Stimulated activated CD4-positive, alpha-beta T cell treated with anti-CD3 and anti-CD28 coated beads, Interleukin-15, amount 100 ng/mL, for 24 hours (primary cell): ENCODE results near the gene RPUSD2.

Experiments
- DNase-seq: peaks from one replicate; pipeline ENCODE4 v3.0.0-alpha.2; 2020

Gene RPUSD2, protein sequence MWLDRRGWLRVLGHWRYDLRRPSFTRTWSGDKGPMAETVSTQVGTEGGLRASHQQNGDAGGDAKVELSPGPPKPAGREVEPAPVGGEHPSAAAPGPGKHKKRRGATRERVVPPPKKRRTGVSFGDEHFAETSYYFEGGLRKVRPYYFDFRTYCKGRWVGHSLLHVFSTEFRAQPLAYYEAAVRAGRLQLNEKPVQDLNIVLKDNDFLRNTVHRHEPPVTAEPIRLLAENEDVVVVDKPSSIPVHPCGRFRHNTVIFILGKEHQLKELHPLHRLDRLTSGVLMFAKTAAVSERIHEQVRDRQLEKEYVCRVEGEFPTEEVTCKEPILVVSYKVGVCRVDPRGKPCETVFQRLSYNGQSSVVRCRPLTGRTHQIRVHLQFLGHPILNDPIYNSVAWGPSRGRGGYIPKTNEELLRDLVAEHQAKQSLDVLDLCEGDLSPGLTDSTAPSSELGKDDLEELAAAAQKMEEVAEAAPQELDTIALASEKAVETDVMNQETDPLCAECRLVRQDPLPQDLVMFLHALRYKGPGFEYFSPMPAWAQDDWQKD

DNA sequence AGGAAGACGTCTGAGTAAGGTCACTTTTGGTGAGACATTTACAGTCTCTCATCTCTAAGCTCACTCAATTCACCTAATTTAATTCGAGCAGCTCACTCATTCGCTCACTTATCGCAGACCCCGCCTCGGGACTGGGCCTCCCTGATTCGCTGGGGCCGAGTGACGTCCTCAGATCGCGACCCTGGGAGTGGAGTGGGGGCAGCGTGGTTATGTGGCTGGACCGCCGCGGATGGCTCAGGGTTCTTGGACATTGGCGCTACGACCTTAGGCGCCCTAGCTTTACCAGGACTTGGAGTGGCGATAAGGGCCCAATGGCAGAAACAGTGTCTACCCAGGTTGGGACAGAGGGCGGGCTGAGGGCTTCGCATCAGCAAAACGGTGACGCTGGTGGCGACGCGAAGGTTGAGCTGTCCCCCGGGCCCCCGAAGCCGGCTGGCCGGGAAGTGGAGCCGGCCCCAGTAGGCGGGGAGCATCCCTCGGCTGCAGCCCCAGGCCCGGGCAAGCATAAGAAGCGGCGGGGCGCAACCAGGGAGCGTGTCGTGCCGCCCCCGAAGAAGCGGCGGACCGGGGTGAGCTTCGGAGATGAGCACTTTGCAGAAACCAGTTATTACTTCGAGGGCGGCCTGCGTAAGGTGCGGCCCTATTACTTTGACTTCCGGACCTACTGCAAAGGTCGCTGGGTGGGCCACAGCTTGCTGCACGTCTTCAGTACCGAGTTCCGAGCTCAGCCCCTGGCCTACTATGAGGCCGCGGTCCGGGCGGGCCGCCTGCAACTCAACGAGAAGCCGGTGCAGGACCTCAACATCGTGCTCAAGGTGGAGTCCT lies at the start of gene RPUSD2:
TSS of gene RPUSD2 (plus strand) at position 171 of the 825 bp plus-strand sequence. CDS start at position 210, 39 bp downstream.
- DNase-seq = peak; percentile 97

DNA sequence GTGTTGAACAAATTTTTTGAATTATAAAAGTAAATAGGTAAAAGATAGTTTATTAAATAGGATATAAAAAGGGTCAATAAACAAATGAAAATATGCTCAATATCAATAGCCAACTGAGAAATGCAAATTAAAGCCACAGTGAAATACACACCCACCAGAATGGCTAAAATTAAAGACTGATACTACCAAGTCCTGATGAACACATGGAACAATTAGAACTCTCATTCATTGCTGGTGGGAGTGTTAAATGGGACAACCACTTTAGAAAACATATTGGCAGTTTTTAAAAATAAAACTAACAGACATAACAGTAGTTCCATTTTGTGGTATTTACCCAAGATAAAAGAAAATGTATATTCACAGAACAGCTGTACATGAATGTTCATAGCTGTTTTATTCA lies 45.5 kb upstream of the RPUSD2 start:
- no peak for DNase-seq

DNA sequence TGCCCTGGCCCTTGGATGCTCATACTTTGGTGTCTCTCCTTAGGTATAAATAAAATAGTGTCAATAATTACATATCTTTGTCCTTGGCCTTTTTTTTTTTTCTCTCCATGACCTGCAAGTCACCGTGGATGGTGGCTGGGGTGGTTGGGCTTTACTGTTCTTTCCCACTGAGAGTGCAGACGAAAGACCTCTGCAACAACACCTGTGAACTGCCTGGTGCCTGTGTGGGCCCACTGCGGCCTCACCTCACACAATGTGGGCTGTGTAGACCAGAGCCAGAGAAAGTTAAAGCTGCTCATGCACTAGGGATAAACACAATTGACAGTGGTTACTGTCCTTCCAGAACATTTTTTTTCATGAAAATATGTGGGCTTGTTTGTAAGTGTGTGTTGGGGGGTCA lies 43.2 kb upstream of the RPUSD2 start:
- no peak for DNase-seq

DNA sequence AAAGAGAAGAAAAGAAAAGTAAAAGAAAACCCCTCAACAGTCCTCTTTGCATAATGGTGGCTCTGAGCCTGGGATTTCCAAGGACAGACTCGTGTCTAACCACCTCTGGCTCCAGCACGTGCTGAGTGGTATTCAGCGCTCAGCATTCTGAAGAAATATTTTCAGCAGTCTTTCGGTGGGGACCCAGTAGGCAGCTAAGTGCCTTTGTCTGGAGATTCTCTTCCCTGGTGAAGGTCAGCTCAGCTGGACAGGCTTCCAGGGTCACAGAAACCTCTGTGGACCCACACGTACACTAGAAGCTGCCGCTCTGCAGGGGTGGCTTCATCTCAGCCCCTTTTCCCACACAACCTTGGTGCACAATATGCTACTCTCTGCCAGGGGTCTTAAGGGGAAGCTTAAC lies 40.3 kb upstream of the RPUSD2 start:
- no peak for DNase-seq

DNA sequence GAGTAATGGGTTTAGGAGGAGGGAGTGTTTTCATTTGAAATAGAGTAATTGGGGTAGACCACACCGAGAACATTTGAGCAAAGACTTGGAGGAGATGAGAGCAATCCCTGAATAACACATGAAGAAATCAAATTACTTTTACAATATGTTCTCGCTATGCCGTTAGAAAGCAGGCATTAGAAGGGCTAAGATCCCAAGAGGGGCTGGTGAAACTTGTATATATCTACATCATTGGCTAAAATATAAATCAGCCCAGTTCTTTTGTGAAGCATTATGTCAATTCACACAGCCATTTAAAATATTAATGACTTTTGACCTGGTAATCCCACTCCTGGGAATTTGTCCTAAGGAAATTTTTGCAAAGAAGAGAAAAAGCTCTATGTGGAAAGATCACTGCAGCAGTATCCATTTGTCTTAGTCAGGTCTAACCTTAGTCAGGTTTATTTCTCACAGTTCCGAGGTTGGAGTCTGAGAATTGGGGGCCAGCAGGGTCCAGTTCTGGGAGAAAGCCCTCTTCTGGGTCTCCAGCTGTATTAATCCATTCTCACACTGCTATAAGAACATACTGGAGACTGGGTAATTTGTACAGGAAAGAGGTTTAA lies 35.2 kb upstream of the RPUSD2 start:
- no peak for DNase-seq

DNA sequence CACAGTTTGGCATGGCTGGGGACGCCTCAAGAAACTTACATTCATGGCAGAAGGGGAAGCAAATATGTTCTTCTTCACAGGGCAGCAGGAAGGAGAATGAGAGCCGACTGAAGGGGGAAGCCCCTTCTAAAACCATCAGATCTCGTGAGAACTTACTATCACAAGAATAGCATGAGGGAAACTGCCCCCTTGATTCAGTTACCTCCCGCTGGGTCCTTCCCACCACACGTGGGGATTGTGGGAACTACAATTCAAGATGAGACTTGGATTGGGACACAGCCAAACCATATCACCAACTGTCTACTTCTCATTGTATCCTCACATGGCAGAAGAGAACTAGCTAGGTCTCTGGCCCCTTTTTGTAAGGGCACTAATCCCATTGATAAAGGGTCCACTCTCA lies 34.7 kb upstream of the RPUSD2 start:
- no peak for DNase-seq

DNA sequence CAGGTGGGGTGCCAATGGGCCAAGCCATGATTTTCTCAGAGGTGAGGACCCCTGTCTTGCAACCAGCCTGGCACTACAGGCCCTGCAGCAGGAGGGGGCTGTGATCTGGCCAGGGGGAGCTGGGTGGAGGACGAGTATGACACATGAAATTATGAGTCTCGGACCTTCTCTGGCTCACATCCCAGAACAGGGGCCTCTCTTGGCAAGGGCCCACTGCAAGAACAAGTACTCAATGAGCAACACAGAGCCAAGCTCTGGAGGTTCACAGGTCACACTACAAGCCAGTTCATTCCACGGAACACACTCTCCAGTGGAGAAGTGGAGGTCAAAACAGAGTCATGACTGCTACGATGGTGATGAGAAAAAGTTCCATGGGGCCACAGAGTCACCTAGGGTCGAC lies 32.6 kb upstream of the RPUSD2 start:
- DNase-seq = no peak

DNA sequence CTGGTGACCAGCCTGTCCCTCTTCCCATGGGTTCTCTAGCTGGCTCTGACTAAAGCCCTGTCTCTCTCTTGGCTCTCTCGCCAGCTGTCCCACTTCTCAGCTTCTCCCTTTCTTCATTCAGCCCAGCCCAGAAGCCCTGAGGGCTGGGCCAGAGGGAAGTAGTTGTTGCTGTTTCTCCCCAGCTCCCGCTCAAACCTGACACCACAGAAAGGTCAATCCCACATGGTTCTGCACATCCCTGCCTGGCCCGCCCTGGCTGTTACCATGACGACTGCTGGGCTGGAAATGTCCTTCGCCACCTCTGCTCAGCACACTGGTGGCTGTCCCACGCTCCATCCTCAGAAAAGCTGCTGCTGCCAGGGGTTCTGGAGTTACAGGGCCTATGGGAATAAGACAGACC lies 30.1 kb upstream of the RPUSD2 start:
- DNase-seq = no peak

DNA sequence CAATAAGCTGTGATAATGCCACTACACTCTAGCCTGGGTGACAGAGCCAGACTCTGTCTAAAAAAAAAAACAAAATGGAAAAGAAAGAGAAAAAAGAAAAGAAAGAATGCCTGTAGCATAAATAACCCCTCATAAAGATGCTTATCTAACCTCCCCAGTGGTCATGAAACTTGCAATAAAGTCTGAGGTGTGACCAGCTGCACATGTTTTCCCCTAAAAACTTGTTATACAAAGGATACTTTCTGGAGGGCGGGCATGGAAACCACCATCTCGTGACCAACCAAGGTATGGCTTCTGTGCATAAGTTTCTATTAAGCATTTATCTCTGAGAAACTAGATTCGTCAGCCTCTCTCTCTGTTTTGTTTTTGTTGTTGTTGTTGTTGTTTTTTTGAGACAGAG lies 26.0 kb upstream of the RPUSD2 start:
- DNase-seq = no peak

DNA sequence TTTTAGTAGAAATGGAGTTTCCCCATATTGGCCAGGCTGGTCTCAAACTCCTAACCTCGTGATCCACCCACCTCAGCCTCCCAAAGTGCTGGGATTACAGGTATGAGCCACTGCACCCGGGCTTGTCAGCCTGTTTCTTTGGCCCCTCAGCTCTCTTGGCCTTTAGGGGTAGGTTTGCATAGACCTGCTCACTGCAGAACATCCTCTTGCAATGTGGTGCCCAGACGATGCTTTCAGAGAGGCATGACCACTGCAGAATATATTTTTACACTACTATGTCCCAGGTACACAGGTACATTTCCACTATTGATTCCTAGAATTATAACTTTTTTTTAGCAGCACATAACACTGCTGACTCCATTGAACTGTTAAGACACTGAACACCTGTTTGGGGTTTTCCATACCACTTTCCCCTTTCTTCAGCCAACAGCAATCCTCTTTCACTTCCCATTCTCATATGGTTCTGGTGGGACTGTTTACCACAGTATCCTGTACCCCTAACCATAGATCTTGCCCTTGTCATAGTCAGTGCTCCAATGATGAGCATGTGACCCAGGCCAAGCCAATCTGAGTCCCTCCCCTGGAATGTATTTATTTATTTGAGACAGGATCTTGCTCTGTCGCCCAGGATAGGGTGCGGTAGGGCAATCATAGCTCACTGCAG lies 25.3 kb upstream of the RPUSD2 start:
- no peak for DNase-seq

DNA sequence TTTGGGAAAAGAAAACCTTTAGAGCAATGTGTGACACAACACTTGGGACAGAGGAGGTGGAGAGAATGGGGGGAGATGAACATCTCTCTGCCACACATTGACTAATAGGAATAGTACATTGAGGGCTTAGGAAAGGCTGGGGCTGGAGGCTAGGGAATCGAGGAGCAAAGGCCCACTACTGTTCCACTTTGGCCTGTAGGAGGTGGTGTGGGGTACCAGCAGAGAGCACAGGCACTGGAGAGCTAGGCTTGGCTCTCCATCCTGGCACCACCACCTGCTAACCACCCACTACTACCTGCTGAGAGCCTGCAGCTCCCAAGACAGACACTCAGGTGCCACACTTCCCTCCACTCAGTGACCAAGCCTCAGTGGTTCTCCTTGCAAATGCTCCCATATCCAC lies 23.6 kb upstream of the RPUSD2 start:
- no peak for DNase-seq

DNA sequence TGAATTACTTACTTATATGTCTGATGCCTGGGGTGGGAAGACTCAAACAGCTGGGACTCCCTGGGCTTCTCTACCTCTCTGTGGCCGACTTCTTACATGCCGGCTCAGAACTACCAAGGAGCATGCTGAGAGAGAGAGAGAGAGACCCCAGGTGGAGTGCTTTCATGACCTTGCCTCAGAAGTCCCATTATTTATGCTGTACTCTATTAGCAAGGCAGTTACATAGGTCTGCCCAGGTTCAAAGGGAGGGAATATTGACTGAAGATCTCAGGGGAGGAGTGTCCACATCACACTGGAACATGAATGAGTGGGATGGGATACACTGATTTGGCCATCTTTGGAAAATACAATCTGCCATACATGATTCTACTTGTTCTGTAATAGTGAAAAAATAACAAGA lies 20.5 kb upstream of the RPUSD2 start:
- no peak for DNase-seq

DNA sequence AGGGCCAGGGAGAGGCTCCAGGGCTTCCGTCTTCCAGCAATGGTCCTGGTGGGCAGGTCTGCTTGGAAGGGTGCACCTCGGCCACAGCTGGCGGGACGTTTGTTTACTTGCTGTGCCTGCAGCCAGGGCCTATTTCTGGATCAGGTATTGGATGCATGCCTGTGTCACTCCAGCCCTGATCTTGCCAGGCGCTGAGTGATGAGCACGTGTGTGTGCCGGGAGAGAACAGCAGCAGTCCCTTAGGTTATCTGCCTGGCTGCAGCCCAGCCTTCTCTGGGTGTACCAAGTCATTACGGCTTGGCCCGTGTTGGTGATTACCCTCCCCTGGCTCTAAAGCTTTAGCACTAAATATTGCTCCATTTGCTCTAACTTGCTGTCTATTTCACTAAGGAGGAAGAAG lies 19.2 kb upstream of the RPUSD2 start:
- no peak for DNase-seq

DNA sequence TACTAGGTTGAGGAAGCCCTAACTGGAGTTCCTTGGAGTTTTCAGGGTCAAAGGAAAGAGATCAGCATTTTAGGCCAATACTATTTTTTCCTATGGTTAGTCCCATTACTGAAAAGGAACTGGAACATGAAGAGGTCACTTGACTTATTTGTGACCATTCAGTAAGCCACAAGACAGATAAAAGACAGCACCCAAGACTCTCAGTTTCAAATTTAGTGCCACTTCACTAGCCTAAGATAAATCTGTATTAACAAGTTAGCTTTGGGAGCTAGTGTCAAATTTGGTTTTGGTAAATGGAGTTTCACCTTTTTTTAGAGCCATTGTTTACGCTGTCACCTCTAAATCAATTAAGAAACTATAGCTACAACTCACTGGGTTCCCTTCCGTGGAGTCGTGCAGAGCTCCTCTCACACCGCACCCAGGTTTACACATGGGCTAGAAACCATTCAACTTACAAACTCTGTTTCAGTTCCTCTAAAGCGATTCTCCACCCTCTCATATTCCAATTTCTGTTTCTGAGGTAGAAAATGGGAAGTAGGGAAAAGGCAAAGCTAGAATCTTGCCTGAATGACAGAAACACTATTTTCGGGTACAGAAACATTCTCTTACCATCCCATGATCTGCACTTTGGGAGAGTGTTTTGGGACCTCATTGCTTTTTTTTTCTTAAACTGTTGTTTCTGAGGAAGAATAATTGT lies 18.6 kb upstream of the RPUSD2 start:
- DNase-seq = no peak

DNA sequence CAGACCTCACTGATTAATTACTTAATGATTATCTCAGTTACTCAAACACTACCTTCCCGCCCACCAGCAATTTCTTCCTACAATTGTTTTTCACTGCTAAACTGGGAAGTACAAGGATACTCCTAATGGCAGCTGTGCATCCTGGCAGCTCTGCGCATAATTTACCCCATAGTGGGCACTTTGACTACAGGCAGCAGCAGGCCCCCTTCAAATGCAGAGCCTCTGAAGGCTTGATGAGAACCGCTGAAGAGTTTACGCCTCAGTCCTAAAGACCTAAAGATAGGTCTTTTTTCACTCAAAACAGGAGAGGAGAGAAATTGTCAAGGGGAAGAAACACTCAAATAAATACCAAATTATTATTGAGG lies 15.0 kb upstream of the RPUSD2 start:
- no peak for DNase-seq

DNA sequence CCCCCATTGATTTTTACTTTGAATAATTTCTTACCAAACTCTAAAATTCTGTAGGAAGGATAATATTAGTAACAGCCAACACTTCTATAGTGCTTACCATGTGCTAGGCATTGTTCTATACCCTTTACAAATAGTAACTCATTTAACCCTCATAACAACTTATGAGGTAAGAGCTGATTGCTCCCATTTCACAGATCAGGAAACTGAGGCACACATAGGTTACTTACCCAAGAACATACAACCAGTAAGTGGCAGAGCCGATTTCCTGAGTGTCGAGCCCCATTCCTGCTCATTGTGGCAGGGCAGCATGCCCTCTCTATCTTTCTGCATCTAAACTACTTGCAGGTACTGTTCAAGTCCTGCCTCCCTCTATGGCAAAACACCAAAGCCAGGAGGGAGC lies 13.2 kb upstream of the RPUSD2 start:
- no peak for DNase-seq

DNA sequence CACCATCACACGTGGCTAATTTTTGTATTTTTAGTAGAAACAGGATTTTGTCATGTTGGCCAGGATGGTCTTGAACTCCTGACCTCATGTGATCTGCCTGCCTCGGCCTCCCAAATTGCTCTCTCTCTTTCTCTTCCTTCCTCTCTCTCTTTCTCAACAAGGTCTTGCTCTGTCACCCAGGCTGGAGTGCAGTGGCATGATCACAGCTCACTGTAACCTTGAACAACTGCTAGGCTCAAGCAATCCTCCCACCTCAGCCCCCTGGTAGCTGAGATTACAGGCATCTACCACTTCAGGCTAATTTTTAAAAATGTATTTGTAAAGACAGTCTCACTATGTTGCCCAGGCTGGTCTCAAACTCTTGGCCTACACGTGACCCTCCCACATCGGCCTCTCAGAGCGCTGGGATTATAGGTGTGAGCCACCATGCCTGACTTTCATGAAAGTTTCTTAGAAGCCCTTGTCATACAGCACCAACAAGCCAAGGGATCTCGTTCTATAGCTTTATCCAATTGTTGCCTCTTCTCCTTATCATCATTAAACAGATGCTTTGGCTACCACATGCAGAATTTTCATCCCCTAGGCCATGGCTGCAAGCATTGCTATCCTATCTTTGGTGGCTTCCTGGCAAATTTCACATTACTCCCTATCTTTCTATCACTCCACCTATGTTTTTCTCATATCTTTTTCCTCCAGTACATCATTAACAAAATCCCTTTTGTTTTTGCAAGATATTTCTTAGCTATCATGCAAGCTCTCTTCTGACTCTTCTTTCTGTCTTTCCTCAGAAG lies 10.0 kb upstream of the RPUSD2 start:
- no peak for DNase-seq

DNA sequence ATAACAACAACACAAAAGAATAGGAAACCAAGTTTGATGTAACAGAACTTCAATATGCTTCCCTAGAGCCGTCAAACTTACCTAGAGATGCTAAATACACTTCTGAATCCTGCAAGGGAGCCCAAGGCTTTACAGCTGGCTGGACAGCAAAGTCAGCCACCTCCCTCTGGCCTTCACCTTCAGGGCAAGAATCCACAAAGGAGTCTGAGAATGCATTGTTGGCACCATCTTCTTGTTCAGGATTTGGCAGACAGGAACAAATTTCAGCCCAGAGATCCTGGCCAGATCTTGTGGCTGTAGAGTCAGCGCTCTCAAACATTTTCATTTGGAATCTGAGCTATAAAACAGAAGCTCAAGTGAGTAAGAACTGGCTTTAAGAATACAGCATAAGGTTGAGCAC lies 6.4 kb upstream of the RPUSD2 start:
- DNase-seq = no peak

DNA sequence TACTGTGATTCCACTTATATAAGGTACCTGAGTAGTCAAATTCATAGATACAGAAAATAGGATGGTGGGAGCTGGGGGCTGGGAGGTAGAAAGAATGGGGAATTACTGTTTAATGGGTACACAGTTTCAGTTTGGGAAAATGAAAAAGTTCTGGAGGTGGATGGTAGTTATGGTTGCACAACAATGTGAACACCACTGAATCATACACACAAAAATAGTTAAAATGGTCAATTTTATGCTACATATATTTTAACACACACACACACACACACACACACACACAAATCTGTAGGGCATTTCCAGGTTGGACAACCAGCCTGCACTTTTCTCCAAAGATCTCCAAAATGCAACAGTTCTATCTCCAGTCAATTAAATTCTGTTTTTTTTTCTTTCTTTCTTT lies 5.7 kb upstream of the RPUSD2 start:
- DNase-seq = no peak

DNA sequence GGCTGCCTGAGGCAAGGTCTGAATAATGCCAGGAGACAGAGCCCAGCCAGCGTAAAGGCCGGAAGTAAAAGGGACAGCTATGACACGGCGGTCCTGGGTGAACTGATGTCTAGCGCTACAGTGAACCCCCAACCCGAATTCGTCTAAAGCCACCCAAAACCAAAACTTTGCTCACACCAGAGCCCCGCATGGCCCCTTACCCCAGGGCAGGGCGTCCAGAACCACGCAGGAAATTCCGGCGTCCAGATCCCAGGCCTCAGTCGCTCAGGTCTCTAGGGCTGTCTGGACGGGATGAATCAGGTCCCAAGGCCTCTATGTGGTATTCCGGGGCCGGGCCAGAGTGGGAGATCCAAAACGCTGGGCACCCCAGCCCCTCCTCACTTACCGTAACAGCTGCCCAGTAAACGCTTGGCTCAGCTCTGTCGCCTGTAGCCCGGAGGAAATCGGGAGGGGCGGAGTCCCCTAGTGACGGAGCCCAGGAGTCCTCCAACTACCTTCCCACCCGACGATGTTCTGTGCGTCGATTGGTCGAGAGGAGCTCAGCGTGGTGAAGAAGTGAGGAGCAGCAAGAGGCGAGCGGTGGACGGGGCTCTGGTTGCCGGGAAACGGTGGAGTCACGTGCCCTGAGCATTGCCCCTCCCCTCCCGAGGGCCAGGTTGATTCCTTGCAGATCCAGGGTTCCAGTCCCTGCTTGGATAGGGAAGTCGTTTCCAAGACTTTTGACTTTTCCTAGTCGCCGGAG lies 4.3 kb upstream of the RPUSD2 start, which contains the start of gene CCDC32:
TSS of gene CCDC32 (minus strand) at position 452 of the 742 bp plus-strand sequence. CDS start 2,027 bp downstream, outside the sequence.
- DNase-seq = peak; percentile 98
